Measurements from ENCODE around the gene CINP. TPM values are rescaled to one million over a fixed set of nuclear protein-coding genes. Genes with fewer than 3 reads are reported as not detected.

Gene CINP
- total and polyA plus RNA-seq, 2 of the 13 experiments (the other 11 are each of a cell fraction or from before 2014, with no cell fraction given), result 32.8 to 42.8 TPM

DNA sequence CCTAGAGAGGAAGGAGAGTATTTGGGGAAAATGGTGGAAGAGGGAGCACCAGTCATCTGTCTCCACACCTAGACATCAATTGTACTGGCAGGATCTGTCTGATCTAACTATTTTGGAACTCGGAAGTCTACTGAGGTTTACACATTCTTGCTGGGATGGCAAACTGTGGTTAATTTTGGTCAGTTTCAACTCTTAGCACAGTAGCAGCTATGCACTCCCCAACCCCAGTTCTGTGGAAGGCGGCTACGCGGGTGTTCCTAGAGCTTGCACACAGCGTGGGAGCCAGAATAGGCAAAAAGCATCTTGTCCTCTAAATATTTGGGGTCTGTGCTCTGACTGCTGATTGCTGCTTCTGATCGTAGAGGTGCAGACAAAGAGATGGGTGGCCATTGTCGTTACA, 33.8 kb upstream of the CINP start:
- FAIRE-seq (no peak), DNase-seq (ENCODE audit: low spot score) (no peak), ATAC-seq (no peak)
- Histone ChIP-seq H4K20me1 (ENCODE audit: insufficient read depth, low read length) (no peaks in the 10 kb centered on the region), H3K4me3 (replicated peaks in 1 of 3; ENCODE audit: insufficient read depth in 1 of 3, low read depth in 2 of 3, low read length in 3 of 3) (no peak overlapping the region), H3K4me2 (ENCODE audit: low read depth, low read length) (no peak overlapping the region), H3K79me2 (ENCODE audit: insufficient read depth, low read length) (no peaks in the 10 kb centered on the region), H3K27ac (ENCODE audit: extremely low read length, insufficient read depth, low read length) (no peak overlapping the region), H3K4me1 (ENCODE audit: insufficient read depth, low read length) (peaks cover 20% of the 10 kb centered on the region), H2AFZ (ENCODE audit: low read length) (no peak overlapping the region), H3K36me3 (replicated peaks in 1 of 2; ENCODE audit: control insufficient read depth in 1 of 2, insufficient read depth in 2 of 2, low read length in 2 of 2) (no peaks in the 10 kb centered on the region; a peak in 1 of 5 replicates), H3K9me3 (ENCODE audit: low read length) (peaks cover 4% of the 10 kb centered on the region; the same call in 1 of the 2 replicates), H3K9ac (ENCODE audit: insufficient read depth, low read depth, low read length) (no peak overlapping the region), H3K27me3 (ENCODE audit: control insufficient read depth in 1 of 2, insufficient read depth in 2 of 2, low read length in 2 of 2) (no peaks in the 10 kb centered on the region)
- TF ChIP-seq HNRNPK (IDR thresholded peaks at IDR 0.05; ENCODE audit: low read depth, low read length, poor library complexity, severe bottlenecking) (no peak), ZNF724P (CRISPR knock-in tag; IDR thresholded peaks at IDR 0.05; ENCODE audit: borderline replicate concordance) (no peak), ZFP36 (IDR thresholded peaks at IDR 0.05; ENCODE audit: borderline replicate concordance, low read depth, low read length, partially characterized antibody) (no peak), NFKBIZ (CRISPR knock-in tag; IDR thresholded peaks at IDR 0.05) (no peak), GABPB1 (CRISPR knock-in tag; IDR thresholded peaks at IDR 0.05) (no peak), SSRP1 (CRISPR knock-in tag; IDR thresholded peaks at IDR 0.05) (no peak)
- TF ChIP-seq, protein P1, sequence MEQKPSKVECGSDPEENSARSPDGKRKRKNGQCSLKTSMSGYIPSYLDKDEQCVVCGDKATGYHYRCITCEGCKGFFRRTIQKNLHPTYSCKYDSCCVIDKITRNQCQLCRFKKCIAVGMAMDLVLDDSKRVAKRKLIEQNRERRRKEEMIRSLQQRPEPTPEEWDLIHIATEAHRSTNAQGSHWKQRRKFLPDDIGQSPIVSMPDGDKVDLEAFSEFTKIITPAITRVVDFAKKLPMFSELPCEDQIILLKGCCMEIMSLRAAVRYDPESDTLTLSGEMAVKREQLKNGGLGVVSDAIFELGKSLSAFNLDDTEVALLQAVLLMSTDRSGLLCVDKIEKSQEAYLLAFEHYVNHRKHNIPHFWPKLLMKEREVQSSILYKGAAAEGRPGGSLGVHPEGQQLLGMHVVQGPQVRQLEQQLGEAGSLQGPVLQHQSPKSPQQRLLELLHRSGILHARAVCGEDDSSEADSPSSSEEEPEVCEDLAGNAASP (CRISPR knock-in tag; IDR thresholded peaks at IDR 0.05; ENCODE audit: borderline replicate concordance), result no peak
- TF ChIP-seq, protein P2, sequence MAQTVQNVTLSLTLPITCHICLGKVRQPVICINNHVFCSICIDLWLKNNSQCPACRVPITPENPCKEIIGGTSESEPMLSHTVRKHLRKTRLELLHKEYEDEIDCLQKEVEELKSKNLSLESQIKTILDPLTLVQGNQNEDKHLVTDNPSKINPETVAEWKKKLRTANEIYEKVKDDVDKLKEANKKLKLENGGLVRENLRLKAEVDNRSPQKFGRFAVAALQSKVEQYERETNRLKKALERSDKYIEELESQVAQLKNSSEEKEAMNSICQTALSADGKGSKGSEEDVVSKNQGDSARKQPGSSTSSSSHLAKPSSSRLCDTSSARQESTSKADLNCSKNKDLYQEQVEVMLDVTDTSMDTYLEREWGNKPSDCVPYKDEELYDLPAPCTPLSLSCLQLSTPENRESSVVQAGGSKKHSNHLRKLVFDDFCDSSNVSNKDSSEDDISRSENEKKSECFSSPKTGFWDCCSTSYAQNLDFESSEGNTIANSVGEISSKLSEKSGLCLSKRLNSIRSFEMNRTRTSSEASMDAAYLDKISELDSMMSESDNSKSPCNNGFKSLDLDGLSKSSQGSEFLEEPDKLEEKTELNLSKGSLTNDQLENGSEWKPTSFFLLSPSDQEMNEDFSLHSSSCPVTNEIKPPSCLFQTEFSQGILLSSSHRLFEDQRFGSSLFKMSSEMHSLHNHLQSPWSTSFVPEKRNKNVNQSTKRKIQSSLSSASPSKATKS (CRISPR knock-in tag; IDR thresholded peaks at IDR 0.05), result no peak
- TF ChIP-seq, protein P3, sequence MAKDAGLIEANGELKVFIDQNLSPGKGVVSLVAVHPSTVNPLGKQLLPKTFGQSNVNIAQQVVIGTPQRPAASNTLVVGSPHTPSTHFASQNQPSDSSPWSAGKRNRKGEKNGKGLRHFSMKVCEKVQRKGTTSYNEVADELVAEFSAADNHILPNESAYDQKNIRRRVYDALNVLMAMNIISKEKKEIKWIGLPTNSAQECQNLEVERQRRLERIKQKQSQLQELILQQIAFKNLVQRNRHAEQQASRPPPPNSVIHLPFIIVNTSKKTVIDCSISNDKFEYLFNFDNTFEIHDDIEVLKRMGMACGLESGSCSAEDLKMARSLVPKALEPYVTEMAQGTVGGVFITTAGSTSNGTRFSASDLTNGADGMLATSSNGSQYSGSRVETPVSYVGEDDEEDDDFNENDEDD (CRISPR knock-in tag; IDR thresholded peaks at IDR 0.05; ENCODE audit: borderline replicate concordance), result no peak
- 98% methylated on average over 7 of the region's 7 CpGs for WGBS (ENCODE audit: low lambda C conversion rate)
- no TSS peak for BruUV-seq (replicated peaks)
- ChIA-PET POLR2A (no interaction called here), CTCF (ENCODE audit: low intra/inter-chr PET ratio, low total read pairs) (no interaction called here)
- in situ Hi-C loops (cut with HindIII; ENCODE audit: extremely low pct_ligation_motif_present, low pct_unique_long_range_greater_than_20kb), result no loop called here
- intact Hi-C loops (cut with micrococcal nuclease; ENCODE audit: unreplicated experiment), result no loop called here
